ENCODE data around the gene ERP29. TPM values are rescaled to one million over a fixed set of nuclear protein-coding genes. Genes with fewer than 3 reads are reported as not detected.

The ERP29 gene
- total and polyA plus RNA-seq, 4 donors = 35.6 to 140 (median 57.1) TPM

GRCh38 chr12:112018571-112019237 is 5.5 kb downstream of the ERP29 start:
- H3K9ac ChIP-seq (ENCODE audit: low read depth in 1 of 2, low read length in 2 of 2) = no peak overlapping the region
- peaks cover 4 to 34% (median 28%) of the 10 kb centered on the region in 4 donors for H3K36me3 ChIP-seq (ENCODE audit: control insufficient read depth in 4 of 4, insufficient read depth in 3 of 4, low read depth in 1 of 4, low read length in 3 of 4)
- WGBS = 62% methylated on average over 2 of the region's 2 CpGs
- H3K27ac ChIP-seq (ENCODE audit: low read depth in 1 of 2, low read length in 2 of 2) = no peak overlapping the region
- no peaks in the 10 kb centered on the region for H3K27me3 ChIP-seq (ENCODE audit: control insufficient read depth in 4 of 4, insufficient read depth in 4 of 4, low read length in 3 of 4)
- no peak for TF ChIP-seq RAD21 (IDR thresholded peaks at IDR 0.05)
- TF ChIP-seq EGR1 (IDR thresholded peaks at IDR 0.05; ENCODE audit: low read depth in 2 of 2) = no peak
- TF ChIP-seq, protein P1, sequence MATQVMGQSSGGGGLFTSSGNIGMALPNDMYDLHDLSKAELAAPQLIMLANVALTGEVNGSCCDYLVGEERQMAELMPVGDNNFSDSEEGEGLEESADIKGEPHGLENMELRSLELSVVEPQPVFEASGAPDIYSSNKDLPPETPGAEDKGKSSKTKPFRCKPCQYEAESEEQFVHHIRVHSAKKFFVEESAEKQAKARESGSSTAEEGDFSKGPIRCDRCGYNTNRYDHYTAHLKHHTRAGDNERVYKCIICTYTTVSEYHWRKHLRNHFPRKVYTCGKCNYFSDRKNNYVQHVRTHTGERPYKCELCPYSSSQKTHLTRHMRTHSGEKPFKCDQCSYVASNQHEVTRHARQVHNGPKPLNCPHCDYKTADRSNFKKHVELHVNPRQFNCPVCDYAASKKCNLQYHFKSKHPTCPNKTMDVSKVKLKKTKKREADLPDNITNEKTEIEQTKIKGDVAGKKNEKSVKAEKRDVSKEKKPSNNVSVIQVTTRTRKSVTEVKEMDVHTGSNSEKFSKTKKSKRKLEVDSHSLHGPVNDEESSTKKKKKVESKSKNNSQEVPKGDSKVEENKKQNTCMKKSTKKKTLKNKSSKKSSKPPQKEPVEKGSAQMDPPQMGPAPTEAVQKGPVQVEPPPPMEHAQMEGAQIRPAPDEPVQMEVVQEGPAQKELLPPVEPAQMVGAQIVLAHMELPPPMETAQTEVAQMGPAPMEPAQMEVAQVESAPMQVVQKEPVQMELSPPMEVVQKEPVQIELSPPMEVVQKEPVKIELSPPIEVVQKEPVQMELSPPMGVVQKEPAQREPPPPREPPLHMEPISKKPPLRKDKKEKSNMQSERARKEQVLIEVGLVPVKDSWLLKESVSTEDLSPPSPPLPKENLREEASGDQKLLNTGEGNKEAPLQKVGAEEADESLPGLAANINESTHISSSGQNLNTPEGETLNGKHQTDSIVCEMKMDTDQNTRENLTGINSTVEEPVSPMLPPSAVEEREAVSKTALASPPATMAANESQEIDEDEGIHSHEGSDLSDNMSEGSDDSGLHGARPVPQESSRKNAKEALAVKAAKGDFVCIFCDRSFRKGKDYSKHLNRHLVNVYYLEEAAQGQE (IDR thresholded peaks at IDR 0.05) = no peak
- no peak for TF ChIP-seq HNF4G (IDR thresholded peaks at IDR 0.05)
- TF ChIP-seq ATF3 (IDR thresholded peaks at IDR 0.05) = no peak
- TF ChIP-seq RXRA (IDR thresholded peaks at IDR 0.05) = no peak
- TF ChIP-seq MAX (IDR thresholded peaks at IDR 0.05) = no peak
- TF ChIP-seq SP1 (IDR thresholded peaks at IDR 0.05) = no peak
- TF ChIP-seq FOXA1 (IDR thresholded peaks at IDR 0.05) = no peak
- no peak for TF ChIP-seq NR2F2 (IDR thresholded peaks at IDR 0.05)
- no peak for TF ChIP-seq TAF1 (conservative IDR thresholded peaks at IDR 0.05)
- DNase-seq (ENCODE audit: low spot score) = no peak
- H3K4me3 ChIP-seq (ENCODE audit: low read depth in 1 of 3, low read length in 3 of 3) = no peak overlapping the region
- H3K4me1 ChIP-seq (ENCODE audit: control insufficient read depth in 4 of 4, insufficient read depth in 4 of 4, low read length in 3 of 4) = peaks cover 6 to 23% (median 12%) of the 10 kb centered on the region in 4 donors
- no peaks in the 10 kb centered on the region for H3K9me3 ChIP-seq (ENCODE audit: control insufficient read depth in 4 of 4, low read length in 3 of 4)

- Histone ChIP-seq H3K4me3 (ENCODE audit: low read depth in 1 of 3, low read length in 3 of 3) (no peak overlapping the region), H3K9me3 (ENCODE audit: control insufficient read depth in 4 of 4, low read length in 3 of 4) (no peaks in the 10 kb centered on the region), H3K36me3 (ENCODE audit: control insufficient read depth in 4 of 4, insufficient read depth in 3 of 4, low read depth in 1 of 4, low read length in 3 of 4) (peaks cover 4 to 31% (median 27%) of the 10 kb centered on the region in 4 donors), H3K27me3 (ENCODE audit: control insufficient read depth in 4 of 4, insufficient read depth in 4 of 4, low read length in 3 of 4) (no peaks in the 10 kb centered on the region), H3K4me1 (ENCODE audit: control insufficient read depth in 4 of 4, insufficient read depth in 4 of 4, low read length in 3 of 4) (peaks cover 0 to 16% (median 10%) of the 10 kb centered on the region in 4 donors), H3K9ac (ENCODE audit: low read depth in 1 of 2, low read length in 2 of 2) (no peak overlapping the region), H3K27ac (ENCODE audit: low read depth in 1 of 2, low read length in 2 of 2) (no peak overlapping the region)
- 96% methylated on average over 8 of the region's 8 CpGs for WGBS
- TF ChIP-seq ATF3 (IDR thresholded peaks at IDR 0.05) (no peak), GABPA (IDR thresholded peaks at IDR 0.05 in 1 of 2, conservative IDR thresholded peaks at IDR 0.05 in 1 of 2) (no peak), NR2F2 (IDR thresholded peaks at IDR 0.05) (no peak), HNF4G (IDR thresholded peaks at IDR 0.05) (no peak), EGR1 (IDR thresholded peaks at IDR 0.05; ENCODE audit: low read depth in 2 of 2) (no peak), RAD21 (IDR thresholded peaks at IDR 0.05) (no peak), FOXA1 (IDR thresholded peaks at IDR 0.05) (no peak), CTCF (IDR thresholded peaks at IDR 0.05; ENCODE audit: low read depth, low read length, missing input control) (no peak), YY1 (IDR thresholded peaks at IDR 0.05) (no peak), JUND (IDR thresholded peaks at IDR 0.05) (no peak), TAF1 (conservative IDR thresholded peaks at IDR 0.05) (no peak), HNF4A (conservative IDR thresholded peaks at IDR 0.05) (no peak)
- TF ChIP-seq, protein P1 (IDR thresholded peaks at IDR 0.05) = no peak
- no peak for DNase-seq (ENCODE audit: low spot score)
These were observed 7.8 kb downstream of the ERP29 start for GRCh38 chr12:112020947-112021457.
